T-cell (primary cell): ENCODE data around the gene ACAP3. TPM values are rescaled to one million over a fixed set of nuclear protein-coding genes. Genes with fewer than 3 reads are reported as not detected.
A peak's percentile ranks its signal among the peaks of the same experiment; 100 is the strongest.

Source experiments
- ATAC-seq, 4 experiments: fragments of 200-7000 bp in 3 of 4; fragments of 150-1000 bp in 1 of 4; cut with Tn5 transposase; replicated peaks in 1 of 4; 1 replicate in 3 of 4; 2 replicates in 1 of 4; pipeline ENCODE4 v1.10.0; 2021; ENCODE audit warnings: moderate library complexity in 3 of 4, mild to moderate bottlenecking in 2 of 4, moderate number of reproducible peaks in 1 of 4
- CTCF ChIA-PET, 2 donors: fragments of 300-600 bp; sonication (Branson Sonifier 250); formaldehyde crosslinking; loops; one replicate each; lab custom pipeline; 2022; ENCODE audit warnings: antibody characterized with exemption in 2 of 2; lab: Charles Lee
- POLR2A ChIA-PET, 2 donors: fragments of 300-600 bp; sonication (Branson Sonifier 250); formaldehyde crosslinking; loops; one replicate each; lab custom pipeline; 2022; ENCODE audit warnings: antibody characterized with exemption in 2 of 2; lab: Charles Lee
- DNase-seq, 35 experiments: peaks; one replicate each; pipeline versions ENCODE4 v3.0.0 to v3.0.0-alpha.2; 2013 to 2023
- H3K27ac ChIP-seq: one replicate; pipeline ENCODE4 v1.5.1; 2013; ENCODE audit warnings: low read length
- H3K27me3 ChIP-seq, 2 experiments: replicated peaks in 1 of 2; 1 replicate in 1 of 2; 2 replicates in 1 of 2; pipeline versions ENCODE4 v1.6.1 to v1.7.0; 2013; ENCODE audit warnings: low read length in 1 of 2, mixed read lengths in 1 of 2; ENCODE audit not compliant: control insufficient read depth in 2 of 2, insufficient read depth in 2 of 2; ENCODE audit errors: extremely low read depth in 1 of 2
- H3K36me3 ChIP-seq, 2 donors: 1 replicate in 1 of 2; 2 replicates in 1 of 2; pipeline versions ENCODE4 v1.6.1 to v1.7.0; 2013; ENCODE audit warnings: low read length in 1 of 2; ENCODE audit not compliant: control insufficient read depth in 2 of 2, insufficient read depth in 1 of 2; ENCODE audit errors: extremely low read depth in 1 of 2
- H3K4me1 ChIP-seq, 2 experiments: 1 replicate in 1 of 2; 2 replicates in 1 of 2; pipeline versions ENCODE4 v1.6.1 to v1.7.0; 2013; ENCODE audit warnings: low read length in 2 of 2, mixed read lengths in 1 of 2; ENCODE audit not compliant: insufficient read depth in 2 of 2, control insufficient read depth in 1 of 2; ENCODE audit errors: extremely low read depth in 1 of 2
- H3K4me3 ChIP-seq, 2 donors: 1 replicate in 1 of 2; 2 replicates in 1 of 2; pipeline versions ENCODE4 v1.5.1 to v1.7.0; 2013; ENCODE audit warnings: mild to moderate bottlenecking in 2 of 2, low read length in 1 of 2, moderate library complexity in 1 of 2; ENCODE audit not compliant: control insufficient read depth in 1 of 2; ENCODE audit errors: extremely low read depth in 1 of 2
- H3K9me3 ChIP-seq: 2 replicates; pipeline ENCODE4 v1.7.0; 2013
- H3K27ac Mint-ChIP-seq, 2 donors: one replicate each; pipeline ENCODE4 v1.8.0; 2020 to 2021; ENCODE audit warnings: mild to moderate bottlenecking in 2 of 2, mixed read lengths in 2 of 2
- H3K27me3 Mint-ChIP-seq, 2 donors: one replicate each; pipeline ENCODE4 v1.8.0; 2021 to 2022; ENCODE audit warnings: mixed read lengths in 2 of 2
- H3K36me3 Mint-ChIP-seq: one replicate; pipeline ENCODE4 v1.8.0; 2021; ENCODE audit warnings: mixed read lengths
- H3K4me1 Mint-ChIP-seq, 3 donors: one replicate each; pipeline ENCODE4 v1.8.0; 2020 to 2022; ENCODE audit warnings: mixed read lengths in 3 of 3, mild to moderate bottlenecking in 1 of 3
- H3K4me3 Mint-ChIP-seq, 3 donors: one replicate each; pipeline ENCODE4 v1.8.0; 2020 to 2022; ENCODE audit warnings: mild to moderate bottlenecking in 3 of 3, mixed read lengths in 3 of 3, moderate library complexity in 3 of 3
- H3K9me3 Mint-ChIP-seq, 3 donors: one replicate each; pipeline ENCODE4 v1.8.0; 2020 to 2022; ENCODE audit warnings: mixed read lengths in 3 of 3
- WGBS: methylation state at CpG from one replicate; pipeline ENCODE4 v1.1.5; 2013; ENCODE audit warnings: missing lambda C conversion rate; ENCODE audit not compliant: insufficient coverage; 5-methylcytosine and 5-hydroxymethylcytosine counted together
- total RNA-seq, 35 experiments: library from RNA in 6 of 35; stranded (reverse) in 6 of 35; fragments of 120-200 nt in 1 of 35; gene quantifications; one replicate each; pipeline versions ENCODE4 v1.2.1 to v1.2.4 and lab custom pipeline; 2013 to 2026

Gene ACAP3
- total RNA-seq, 5 donors from 2014 or later (not counting 1 experiment from before 2014, with no cell fraction given), result 63.0 to 107 (median 99.8) TPM

- Mint-ChIP-seq H3K27me3 (no peaks in the 10 kb centered on the region), H3K9me3 (no peaks in the 10 kb centered on the region), H3K27ac (no peak within 1 kb of the TSS), H3K4me3 (no peak within 1 kb of the TSS), H3K4me1 (peaks cover 6 to 10% (median 7%) of the 10 kb centered on the region in 3 donors), H3K36me3 (no peaks in the 10 kb centered on the region)
- no peaks in the 10 kb centered on the region for H3K9me3 ChIP-seq
- H3K27ac ChIP-seq, result no peak within 1 kb of the TSS
- ChIA-PET POLR2A (no interaction called here), CTCF (no interaction called here)
- H3K27me3 ChIP-seq, result no peaks in the 10 kb centered on the region
- H3K36me3 ChIP-seq, result peaks cover 14 to 20% of the 10 kb centered on the region in 2 donors
- ATAC-seq, result no peak
- WGBS, result 84% methylated on average over 40 of the region's 41 CpGs
- no peak within 1 kb of the TSS for H3K4me3 ChIP-seq
- H3K4me1 ChIP-seq, result peaks cover 0 to 9% of the 10 kb centered on the region in 2 experiments
- no peak for DNase-seq
These were observed 23.6 kb upstream of the ACAP3 start, which contains the start of gene TAS1R3 for GRCh38 chr1:1331068-1331965. TAS1R3 (plus strand) TSS chr1:1331280; CDS start chr1:1331346, 66 bp downstream.

- Mint-ChIP-seq H3K36me3 (no peaks in the 10 kb centered on the region), H3K9me3 (no peaks in the 10 kb centered on the region), H3K27me3 (no peaks in the 10 kb centered on the region), H3K27ac (no peak overlapping the region), H3K4me1 (peaks cover 13 to 17% (median 15%) of the 10 kb centered on the region in 3 donors), H3K4me3 (no peak overlapping the region)
- Histone ChIP-seq H3K4me3 (no peak overlapping the region), H3K9me3 (no peaks in the 10 kb centered on the region), H3K4me1 (peaks cover 6 to 17% of the 10 kb centered on the region in 2 experiments), H3K27me3 (no peaks in the 10 kb centered on the region), H3K36me3 (peaks cover 14 to 22% of the 10 kb centered on the region in 2 donors), H3K27ac (no peak overlapping the region)
- CTCF ChIA-PET, result no interaction called here
- POLR2A ChIA-PET, result no interaction called here
- DNase-seq (no peak), ATAC-seq (no peak)
- WGBS, result 86% methylated on average over 12 of the region's 15 CpGs
These were observed 22.8 kb upstream of the ACAP3 start for GRCh38 chr1:1330366-1331067.

GRCh38 chr1:1329304-1330210 lies 21.8 kb upstream of the ACAP3 start:
- Mint-ChIP-seq H3K4me3 (no peak overlapping the region), H3K27ac (no peak overlapping the region), H3K27me3 (no peaks in the 10 kb centered on the region), H3K9me3 (no peaks in the 10 kb centered on the region), H3K4me1 (peaks cover 13 to 21% (median 17%) of the 10 kb centered on the region in 3 donors), H3K36me3 (no peaks in the 10 kb centered on the region)
- Histone ChIP-seq H3K36me3 (peaks cover 14 to 22% of the 10 kb centered on the region in 2 donors), H3K4me3 (no peak overlapping the region), H3K4me1 (peaks cover 7 to 24% of the 10 kb centered on the region in 2 experiments), H3K27me3 (no peaks in the 10 kb centered on the region), H3K27ac (no peak overlapping the region), H3K9me3 (no peaks in the 10 kb centered on the region)
- ChIA-PET CTCF (no interaction called here), POLR2A (no interaction called here)
- WGBS, result 97% methylated on average over 57 of the region's 58 CpGs
- no peak for ATAC-seq
- no peak for DNase-seq

- Mint-ChIP-seq H3K4me3 (no peak overlapping the region), H3K27ac (no peak overlapping the region), H3K9me3 (no peaks in the 10 kb centered on the region), H3K36me3 (no peaks in the 10 kb centered on the region), H3K4me1 (peaks cover 19 to 27% (median 21%) of the 10 kb centered on the region in 3 donors), H3K27me3 (no peaks in the 10 kb centered on the region)
- Histone ChIP-seq H3K27ac (no peak overlapping the region), H3K4me1 (peaks cover 11 to 28% of the 10 kb centered on the region in 2 experiments), H3K36me3 (peaks cover 14 to 22% of the 10 kb centered on the region in 2 donors), H3K9me3 (no peaks in the 10 kb centered on the region), H3K4me3 (no peak overlapping the region), H3K27me3 (no peaks in the 10 kb centered on the region)
- CTCF ChIA-PET, result no interaction called here
- WGBS, result 95% methylated on average over 14 of the region's 15 CpGs
- POLR2A ChIA-PET, result no interaction called here
- DNase-seq (no peak), ATAC-seq (no peak)
These were observed 20.5 kb upstream of the ACAP3 start for GRCh38 chr1:1328254-1328653.

GRCh38 chr1:1327291-1327690 lies 19.6 kb upstream of the ACAP3 start:
- peaks cover 14 to 22% of the 10 kb centered on the region in 2 donors for H3K36me3 ChIP-seq
- CTCF ChIA-PET, result no interaction called here
- Mint-ChIP-seq H3K27ac (no peak overlapping the region), H3K4me1 (peaks cover 26 to 33% (median 27%) of the 10 kb centered on the region in 3 donors), H3K4me3 (peak overlapping the region in 2 of 3 donors; percentile 13 to 45), H3K9me3 (no peaks in the 10 kb centered on the region), H3K27me3 (no peaks in the 10 kb centered on the region), H3K36me3 (no peaks in the 10 kb centered on the region)
- no peak overlapping the region for H3K27ac ChIP-seq
- no peak for ATAC-seq
- H3K27me3 ChIP-seq, result peaks cover 0 to 2% of the 10 kb centered on the region in 2 experiments
- POLR2A ChIA-PET, result no interaction called here
- no peaks in the 10 kb centered on the region for H3K9me3 ChIP-seq
- DNase-seq, result no peak
- peaks cover 17 to 36% of the 10 kb centered on the region in 2 experiments for H3K4me1 ChIP-seq
- 91% methylated on average over 40 of the region's 40 CpGs for WGBS
- H3K4me3 ChIP-seq, result no peak overlapping the region
